ENCODE results near the gene MFSD6. TPM values are rescaled to one million over a fixed set of nuclear protein-coding genes. Genes with fewer than 3 reads are reported as not detected.
A peak's percentile ranks its signal among the peaks of the same experiment; 100 is the strongest.
"Not testable (repeated sequence)": the region's sequence is repeated elsewhere in the genome, so short reads cannot be mapped to it uniquely, and the experiment has no call there.

Gene MFSD6
- total RNA-seq, 1 experiment from 2014 or later: 4.7 TPM

DNA sequence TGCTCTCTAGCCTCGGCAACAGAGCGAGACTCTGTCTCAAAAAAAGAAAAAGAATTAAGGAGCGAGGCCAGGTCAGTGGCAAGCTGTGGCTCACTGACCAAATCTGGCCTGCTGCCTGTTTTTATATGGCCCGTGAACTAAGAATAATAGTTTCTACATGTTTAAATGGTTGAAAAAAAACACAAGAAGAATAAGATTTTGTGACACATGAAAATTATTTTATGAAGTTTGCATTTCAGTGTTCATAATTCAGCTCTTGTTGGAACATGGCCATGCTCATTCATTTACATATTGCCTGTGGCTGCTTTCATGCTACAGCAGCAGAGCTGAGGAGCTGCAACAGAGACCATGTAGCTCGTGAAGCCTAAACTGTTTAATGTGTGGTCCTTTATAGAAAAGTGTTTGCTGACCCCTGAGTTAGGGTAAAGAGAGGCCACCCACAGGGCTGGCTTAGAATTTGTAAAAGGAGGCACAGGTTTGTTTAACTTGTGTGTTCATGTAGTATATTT, 59.5 kb downstream of the MFSD6 start:
- no peak overlapping the region for H3K27ac Mint-ChIP-seq
- peak; percentile 59 for ATAC-seq
- H3K9me3 Mint-ChIP-seq: peaks cover 21% of the 10 kb centered on the region
- TF ChIP-seq TEAD1 (CRISPR knock-in tag; IDR thresholded peaks at IDR 0.05) (no peak), ELF4 (CRISPR knock-in tag; IDR thresholded peaks at IDR 0.05; ENCODE audit: low read depth) (no peak), HMGA2 (CRISPR knock-in tag; IDR thresholded peaks at IDR 0.05) (no peak), MYBL2 (CRISPR knock-in tag; IDR thresholded peaks at IDR 0.05) (no peak), TEAD4 (CRISPR knock-in tag; IDR thresholded peaks at IDR 0.05) (no peak)
- TF ChIP-seq, protein P1, sequence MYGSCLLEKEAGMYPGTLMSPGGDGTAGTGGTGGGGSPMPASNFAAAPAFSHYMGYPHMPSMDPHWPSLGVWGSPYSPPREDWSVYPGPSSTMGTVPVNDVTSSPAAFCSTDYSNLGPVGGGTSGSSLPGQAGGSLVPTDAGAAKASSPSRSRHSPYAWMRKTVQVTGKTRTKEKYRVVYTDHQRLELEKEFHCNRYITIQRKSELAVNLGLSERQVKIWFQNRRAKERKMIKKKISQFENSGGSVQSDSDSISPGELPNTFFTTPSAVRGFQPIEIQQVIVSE (CRISPR knock-in tag; IDR thresholded peaks at IDR 0.05; ENCODE audit: borderline replicate concordance): no peak
- TF ChIP-seq, protein P2, sequence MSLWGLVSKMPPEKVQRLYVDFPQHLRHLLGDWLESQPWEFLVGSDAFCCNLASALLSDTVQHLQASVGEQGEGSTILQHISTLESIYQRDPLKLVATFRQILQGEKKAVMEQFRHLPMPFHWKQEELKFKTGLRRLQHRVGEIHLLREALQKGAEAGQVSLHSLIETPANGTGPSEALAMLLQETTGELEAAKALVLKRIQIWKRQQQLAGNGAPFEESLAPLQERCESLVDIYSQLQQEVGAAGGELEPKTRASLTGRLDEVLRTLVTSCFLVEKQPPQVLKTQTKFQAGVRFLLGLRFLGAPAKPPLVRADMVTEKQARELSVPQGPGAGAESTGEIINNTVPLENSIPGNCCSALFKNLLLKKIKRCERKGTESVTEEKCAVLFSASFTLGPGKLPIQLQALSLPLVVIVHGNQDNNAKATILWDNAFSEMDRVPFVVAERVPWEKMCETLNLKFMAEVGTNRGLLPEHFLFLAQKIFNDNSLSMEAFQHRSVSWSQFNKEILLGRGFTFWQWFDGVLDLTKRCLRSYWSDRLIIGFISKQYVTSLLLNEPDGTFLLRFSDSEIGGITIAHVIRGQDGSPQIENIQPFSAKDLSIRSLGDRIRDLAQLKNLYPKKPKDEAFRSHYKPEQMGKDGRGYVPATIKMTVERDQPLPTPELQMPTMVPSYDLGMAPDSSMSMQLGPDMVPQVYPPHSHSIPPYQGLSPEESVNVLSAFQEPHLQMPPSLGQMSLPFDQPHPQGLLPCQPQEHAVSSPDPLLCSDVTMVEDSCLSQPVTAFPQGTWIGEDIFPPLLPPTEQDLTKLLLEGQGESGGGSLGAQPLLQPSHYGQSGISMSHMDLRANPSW (CRISPR knock-in tag; conservative IDR thresholded peaks at IDR 0.05; ENCODE audit: low read depth): no peak
- H3K4me1 Mint-ChIP-seq: peaks cover 19% of the 10 kb centered on the region
- ChIA-PET CTCF (interaction anchor here (1.1 kb wide), 1 partner anchor 191 kb away, joined by 3 read pairs; no protein-coding TSS in a partner anchor), POLR2A (no interaction called here)
- no peaks in the 10 kb centered on the region for H3K27me3 Mint-ChIP-seq (ENCODE audit: low read depth)
- DNase-seq (ENCODE audit: low spot score): no peak
- no peak overlapping the region for H3K4me3 Mint-ChIP-seq
- peaks cover 21% of the 10 kb centered on the region for H3K36me3 Mint-ChIP-seq

DNA sequence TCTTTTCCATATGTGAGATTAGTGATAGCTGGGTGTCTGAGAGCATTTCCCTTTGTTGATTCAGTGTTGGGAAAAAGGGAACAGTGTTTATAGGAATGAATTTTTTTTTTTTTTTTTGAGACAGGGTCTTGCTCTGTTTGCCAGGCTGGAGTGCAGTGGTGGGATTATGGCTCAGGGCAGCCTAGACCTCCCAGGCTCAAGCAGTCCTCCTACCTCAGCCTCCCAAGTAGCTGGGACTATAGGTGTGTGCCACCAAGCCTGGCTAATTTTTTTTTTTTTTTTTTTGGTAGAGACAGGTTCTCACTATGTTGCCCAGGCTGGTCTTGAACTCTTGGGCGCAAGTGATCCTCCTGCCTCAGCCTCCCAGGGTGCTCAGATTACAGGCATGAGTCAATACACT, 60.2 kb downstream of the MFSD6 start:
- Mint-ChIP-seq H3K36me3 (peaks cover 26% of the 10 kb centered on the region), H3K4me1 (peaks cover 19% of the 10 kb centered on the region), H3K9me3 (peaks cover 29% of the 10 kb centered on the region)
- POLR2A ChIA-PET; H3K27ac Mint-ChIP-seq; H3K27me3 Mint-ChIP-seq (ENCODE audit: low read depth); H3K4me3 Mint-ChIP-seq; ATAC-seq; DNase-seq (ENCODE audit: low spot score): not testable (repeated sequence)
- CTCF ChIA-PET: interaction anchor here (1.1 kb wide), 1 partner anchor 191 kb away, joined by 3 read pairs; no protein-coding TSS in a partner anchor

DNA sequence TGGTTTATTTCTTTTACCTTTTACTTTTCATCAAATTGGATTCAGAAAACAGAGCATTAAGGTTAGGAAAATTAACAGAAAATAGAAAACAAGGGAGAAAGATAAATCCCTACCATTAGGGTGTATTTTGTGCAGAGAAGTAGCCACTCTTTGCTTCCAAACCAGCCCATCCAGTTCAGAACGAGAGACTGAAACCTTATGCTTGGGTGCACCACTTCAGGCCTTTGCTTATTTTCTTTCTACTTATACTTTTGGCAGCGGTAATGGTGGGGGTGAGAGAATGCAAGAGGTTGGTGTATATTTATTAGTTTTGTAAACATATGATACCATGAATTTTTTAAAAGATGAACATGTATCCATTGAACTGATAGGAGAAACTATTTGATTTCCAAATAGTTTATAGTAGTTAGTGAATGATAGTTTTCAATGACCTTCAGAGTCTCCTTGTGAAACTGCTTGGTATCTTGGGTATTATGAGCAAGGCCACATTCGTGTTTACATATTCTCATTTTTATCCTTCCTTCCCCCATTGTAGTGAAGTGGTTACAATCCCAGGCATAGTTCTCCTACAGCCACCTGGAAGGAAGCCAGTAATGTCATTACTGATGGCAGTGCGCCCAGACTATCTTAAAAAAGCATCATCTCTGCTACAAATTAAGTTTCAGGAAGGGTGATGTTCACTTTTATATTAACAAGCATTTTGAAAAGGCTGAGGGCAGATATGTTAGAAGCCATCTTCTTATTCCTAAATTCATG, 60.8 kb downstream of the MFSD6 start:
- ChIA-PET POLR2A (no interaction called here), CTCF (no interaction called here)
- no peak for DNase-seq (ENCODE audit: low spot score)
- TF ChIP-seq, protein P3, sequence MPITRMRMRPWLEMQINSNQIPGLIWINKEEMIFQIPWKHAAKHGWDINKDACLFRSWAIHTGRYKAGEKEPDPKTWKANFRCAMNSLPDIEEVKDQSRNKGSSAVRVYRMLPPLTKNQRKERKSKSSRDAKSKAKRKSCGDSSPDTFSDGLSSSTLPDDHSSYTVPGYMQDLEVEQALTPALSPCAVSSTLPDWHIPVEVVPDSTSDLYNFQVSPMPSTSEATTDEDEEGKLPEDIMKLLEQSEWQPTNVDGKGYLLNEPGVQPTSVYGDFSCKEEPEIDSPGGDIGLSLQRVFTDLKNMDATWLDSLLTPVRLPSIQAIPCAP (CRISPR knock-in tag; IDR thresholded peaks at IDR 0.05): no peak
- no peak for TF ChIP-seq SMAD4 (CRISPR knock-in tag; IDR thresholded peaks at IDR 0.05)
- TF ChIP-seq SP1 (CRISPR knock-in tag; conservative IDR thresholded peaks at IDR 0.05): no peak
- TF ChIP-seq TP53 (CRISPR knock-in tag; IDR thresholded peaks at IDR 0.05): no peak
- TF ChIP-seq ZNF121 (CRISPR knock-in tag; IDR thresholded peaks at IDR 0.05): no peak
- TF ChIP-seq, protein P4, sequence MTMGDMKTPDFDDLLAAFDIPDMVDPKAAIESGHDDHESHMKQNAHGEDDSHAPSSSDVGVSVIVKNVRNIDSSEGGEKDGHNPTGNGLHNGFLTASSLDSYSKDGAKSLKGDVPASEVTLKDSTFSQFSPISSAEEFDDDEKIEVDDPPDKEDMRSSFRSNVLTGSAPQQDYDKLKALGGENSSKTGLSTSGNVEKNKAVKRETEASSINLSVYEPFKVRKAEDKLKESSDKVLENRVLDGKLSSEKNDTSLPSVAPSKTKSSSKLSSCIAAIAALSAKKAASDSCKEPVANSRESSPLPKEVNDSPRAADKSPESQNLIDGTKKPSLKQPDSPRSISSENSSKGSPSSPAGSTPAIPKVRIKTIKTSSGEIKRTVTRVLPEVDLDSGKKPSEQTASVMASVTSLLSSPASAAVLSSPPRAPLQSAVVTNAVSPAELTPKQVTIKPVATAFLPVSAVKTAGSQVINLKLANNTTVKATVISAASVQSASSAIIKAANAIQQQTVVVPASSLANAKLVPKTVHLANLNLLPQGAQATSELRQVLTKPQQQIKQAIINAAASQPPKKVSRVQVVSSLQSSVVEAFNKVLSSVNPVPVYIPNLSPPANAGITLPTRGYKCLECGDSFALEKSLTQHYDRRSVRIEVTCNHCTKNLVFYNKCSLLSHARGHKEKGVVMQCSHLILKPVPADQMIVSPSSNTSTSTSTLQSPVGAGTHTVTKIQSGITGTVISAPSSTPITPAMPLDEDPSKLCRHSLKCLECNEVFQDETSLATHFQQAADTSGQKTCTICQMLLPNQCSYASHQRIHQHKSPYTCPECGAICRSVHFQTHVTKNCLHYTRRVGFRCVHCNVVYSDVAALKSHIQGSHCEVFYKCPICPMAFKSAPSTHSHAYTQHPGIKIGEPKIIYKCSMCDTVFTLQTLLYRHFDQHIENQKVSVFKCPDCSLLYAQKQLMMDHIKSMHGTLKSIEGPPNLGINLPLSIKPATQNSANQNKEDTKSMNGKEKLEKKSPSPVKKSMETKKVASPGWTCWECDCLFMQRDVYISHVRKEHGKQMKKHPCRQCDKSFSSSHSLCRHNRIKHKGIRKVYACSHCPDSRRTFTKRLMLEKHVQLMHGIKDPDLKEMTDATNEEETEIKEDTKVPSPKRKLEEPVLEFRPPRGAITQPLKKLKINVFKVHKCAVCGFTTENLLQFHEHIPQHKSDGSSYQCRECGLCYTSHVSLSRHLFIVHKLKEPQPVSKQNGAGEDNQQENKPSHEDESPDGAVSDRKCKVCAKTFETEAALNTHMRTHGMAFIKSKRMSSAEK (CRISPR knock-in tag; IDR thresholded peaks at IDR 0.05; ENCODE audit: borderline replicate concordance): no peak
- TF ChIP-seq, protein P2 (CRISPR knock-in tag; conservative IDR thresholded peaks at IDR 0.05; ENCODE audit: low read depth): no peak
- no peak for TF ChIP-seq GABPB1 (CRISPR knock-in tag; IDR thresholded peaks at IDR 0.05)
- peaks cover 19% of the 10 kb centered on the region for H3K4me1 Mint-ChIP-seq
- ATAC-seq: no peak
- peaks cover 32% of the 10 kb centered on the region for H3K36me3 Mint-ChIP-seq
- no peaks in the 10 kb centered on the region for H3K27me3 Mint-ChIP-seq (ENCODE audit: low read depth)
- H3K4me3 Mint-ChIP-seq: no peak overlapping the region
- H3K27ac Mint-ChIP-seq: no peak overlapping the region
- peaks cover 35% of the 10 kb centered on the region for H3K9me3 Mint-ChIP-seq
